Measurements from ENCODE around the gene MYB. TPM values are rescaled to one million over a fixed set of nuclear protein-coding genes. Genes with fewer than 3 reads are reported as not detected.

The MYB gene
- total and polyA plus RNA-seq, 2 of the 13 experiments (the other 11 are each of a cell fraction or from before 2014, with no cell fraction given), result 0.04 to 0.20 TPM

DNA sequence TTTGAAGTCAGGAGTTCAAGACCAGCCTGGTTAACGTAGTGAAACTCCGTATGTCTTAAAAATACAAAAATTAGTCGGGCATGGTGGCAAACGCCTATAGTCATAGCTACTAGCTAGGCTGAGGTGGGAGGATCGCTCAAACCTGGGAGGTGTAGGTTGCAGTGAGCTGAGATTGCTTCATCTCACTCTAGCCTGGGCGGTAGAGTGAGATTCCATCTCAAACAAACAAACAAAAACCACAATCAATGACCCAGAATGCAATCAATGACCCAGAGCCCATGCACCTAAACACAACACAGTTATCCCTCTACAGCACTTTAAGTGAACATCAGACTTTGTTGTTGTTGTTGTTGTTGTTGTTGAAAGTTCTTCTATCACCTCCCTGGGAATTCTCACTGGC lies 77.9 kb downstream of the MYB start (continued):
- TF ChIP-seq, protein P1, sequence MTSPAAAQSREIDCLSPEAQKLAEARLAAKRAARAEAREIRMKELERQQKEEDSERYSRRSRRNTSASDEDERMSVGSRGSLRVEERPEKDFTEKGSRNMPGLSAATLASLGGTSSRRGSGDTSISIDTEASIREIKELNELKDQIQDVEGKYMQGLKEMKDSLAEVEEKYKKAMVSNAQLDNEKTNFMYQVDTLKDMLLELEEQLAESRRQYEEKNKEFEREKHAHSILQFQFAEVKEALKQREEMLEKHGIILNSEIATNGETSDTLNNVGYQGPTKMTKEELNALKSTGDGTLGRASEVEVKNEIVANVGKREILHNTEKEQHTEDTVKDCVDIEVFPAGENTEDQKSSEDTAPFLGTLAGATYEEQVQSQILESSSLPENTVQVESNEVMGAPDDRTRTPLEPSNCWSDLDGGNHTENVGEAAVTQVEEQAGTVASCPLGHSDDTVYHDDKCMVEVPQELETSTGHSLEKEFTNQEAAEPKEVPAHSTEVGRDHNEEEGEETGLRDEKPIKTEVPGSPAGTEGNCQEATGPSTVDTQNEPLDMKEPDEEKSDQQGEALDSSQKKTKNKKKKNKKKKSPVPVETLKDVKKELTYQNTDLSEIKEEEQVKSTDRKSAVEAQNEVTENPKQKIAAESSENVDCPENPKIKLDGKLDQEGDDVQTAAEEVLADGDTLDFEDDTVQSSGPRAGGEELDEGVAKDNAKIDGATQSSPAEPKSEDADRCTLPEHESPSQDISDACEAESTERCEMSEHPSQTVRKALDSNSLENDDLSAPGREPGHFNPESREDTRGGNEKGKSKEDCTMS (CRISPR knock-in tag; conservative IDR thresholded peaks at IDR 0.05), result no peak
- TF ChIP-seq SOX6 (IDR thresholded peaks at IDR 0.05) (no peak), SOX6 (CRISPR knock-in tag; IDR thresholded peaks at IDR 0.05) (peak; percentile 34; the same call in 1 of the 2 replicates), ZFP82 (CRISPR knock-in tag; IDR thresholded peaks at IDR 0.05; ENCODE audit: borderline replicate concordance) (no peak), NFATC3 (CRISPR knock-in tag; IDR thresholded peaks at IDR 0.05) (no peak), IKZF4 (CRISPR knock-in tag; IDR thresholded peaks at IDR 0.05; ENCODE audit: borderline replicate concordance, low read depth, not compliant biosample characterization) (no peak), ZFY (CRISPR knock-in tag; IDR thresholded peaks at IDR 0.05) (no peak), EP300 (IDR thresholded peaks at IDR 0.05; ENCODE audit: low read depth in 2 of 2, low read length in 2 of 2) (no peak), EP300 (CRISPR knock-in tag; IDR thresholded peaks at IDR 0.05; ENCODE audit: borderline replicate concordance) (no peak), GPBP1L1 (CRISPR knock-in tag; IDR thresholded peaks at IDR 0.05) (no peak), CEBPG (CRISPR knock-in tag; IDR thresholded peaks at IDR 0.05) (peak; percentile 63), PRMT3 (CRISPR knock-in tag; IDR thresholded peaks at IDR 0.05; ENCODE audit: borderline replicate concordance, low read depth) (no peak), FOXP1 (IDR thresholded peaks at IDR 0.05) (peak; percentile 52; the same call in 1 of the 2 replicates), FOXP1 (CRISPR knock-in tag; IDR thresholded peaks at IDR 0.05) (peak; percentile 80), RFXANK (CRISPR knock-in tag; IDR thresholded peaks at IDR 0.05) (no peak), ZNF275 (CRISPR knock-in tag; IDR thresholded peaks at IDR 0.05; ENCODE audit: borderline replicate concordance) (no peak), ZNF883 (CRISPR knock-in tag; IDR thresholded peaks at IDR 0.05; ENCODE audit: not compliant biosample characterization) (no peak), SRSF1 (optimal IDR thresholded peaks at IDR 0.05; ENCODE audit: low read depth, low read length) (no peak), KLF16 (CRISPR knock-in tag; IDR thresholded peaks at IDR 0.05) (0 out of 4 replicates have a peak, but pooled peaks of 1 of the 2 experiments have one; percentile 22), KDM2A (CRISPR knock-in tag; IDR thresholded peaks at IDR 0.05; ENCODE audit: borderline replicate concordance, low read depth) (no peak)
- TF ChIP-seq, protein P2, sequence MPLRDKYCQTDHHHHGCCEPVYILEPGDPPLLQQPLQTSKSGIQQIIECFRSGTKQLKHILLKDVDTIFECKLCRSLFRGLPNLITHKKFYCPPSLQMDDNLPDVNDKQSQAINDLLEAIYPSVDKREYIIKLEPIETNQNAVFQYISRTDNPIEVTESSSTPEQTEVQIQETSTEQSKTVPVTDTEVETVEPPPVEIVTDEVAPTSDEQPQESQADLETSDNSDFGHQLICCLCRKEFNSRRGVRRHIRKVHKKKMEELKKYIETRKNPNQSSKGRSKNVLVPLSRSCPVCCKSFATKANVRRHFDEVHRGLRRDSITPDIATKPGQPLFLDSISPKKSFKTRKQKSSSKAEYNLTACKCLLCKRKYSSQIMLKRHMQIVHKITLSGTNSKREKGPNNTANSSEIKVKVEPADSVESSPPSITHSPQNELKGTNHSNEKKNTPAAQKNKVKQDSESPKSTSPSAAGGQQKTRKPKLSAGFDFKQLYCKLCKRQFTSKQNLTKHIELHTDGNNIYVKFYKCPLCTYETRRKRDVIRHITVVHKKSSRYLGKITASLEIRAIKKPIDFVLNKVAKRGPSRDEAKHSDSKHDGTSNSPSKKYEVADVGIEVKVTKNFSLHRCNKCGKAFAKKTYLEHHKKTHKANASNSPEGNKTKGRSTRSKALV (CRISPR knock-in tag; IDR thresholded peaks at IDR 0.05), result no peak
- TF ChIP-seq, protein P3, sequence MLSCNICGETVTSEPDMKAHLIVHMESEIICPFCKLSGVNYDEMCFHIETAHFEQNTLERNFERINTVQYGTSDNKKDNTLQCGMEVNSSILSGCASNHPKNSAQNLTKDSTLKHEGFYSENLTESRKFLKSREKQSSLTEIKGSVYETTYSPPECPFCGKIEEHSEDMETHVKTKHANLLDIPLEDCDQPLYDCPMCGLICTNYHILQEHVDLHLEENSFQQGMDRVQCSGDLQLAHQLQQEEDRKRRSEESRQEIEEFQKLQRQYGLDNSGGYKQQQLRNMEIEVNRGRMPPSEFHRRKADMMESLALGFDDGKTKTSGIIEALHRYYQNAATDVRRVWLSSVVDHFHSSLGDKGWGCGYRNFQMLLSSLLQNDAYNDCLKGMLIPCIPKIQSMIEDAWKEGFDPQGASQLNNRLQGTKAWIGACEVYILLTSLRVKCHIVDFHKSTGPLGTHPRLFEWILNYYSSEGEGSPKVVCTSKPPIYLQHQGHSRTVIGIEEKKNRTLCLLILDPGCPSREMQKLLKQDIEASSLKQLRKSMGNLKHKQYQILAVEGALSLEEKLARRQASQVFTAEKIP (CRISPR knock-in tag; IDR thresholded peaks at IDR 0.05; ENCODE audit: borderline replicate concordance), result no peak
